Aorta (tissue), 4 donors: ENCODE data around the gene FSCN2. TPM values are rescaled to one million over a fixed set of nuclear protein-coding genes. Genes with fewer than 3 reads are reported as not detected.

ENCODE experiments used
- polyA plus RNA-seq, 2 donors: library from polyadenylated mRNA; stranded (reverse); fragments of 200-250 nt; gene quantifications; one replicate each; pipeline ENCODE4 v1.2.3, GENCODE V29; 2013
- total RNA-seq, 2 donors: library from RNA; stranded (reverse); fragmentation: NEBNext Ultra II Directional; extraction: Animal tissue kit (Norgen Biotek cat#: 25700); gene quantifications; one replicate each; pipeline ENCODE4 v1.2.1, GENCODE V29; 2021
- donor health status: healthy with polysubstance abuse.
- donor health status: Bipolar disorder and iron deficiency.
- donor health status: DM: no; HTN: no; CAD: no.
- donor health status: DM: yes; HTN: yes; CAD: no.

FSCN2 gene
- total and polyA plus RNA-seq, 4 donors: 1.0 to 3.1 (median 2.2) TPM

Other genes with a start within 250 kb of the FSCN2 start
- 10 to 100 TPM; 61.9 to 79.6 TPM for gene SLC38A10, start 233.1 kb upstream of the FSCN2 start, total RNA-seq
- 100 to 1,000 TPM in 1 of 2 donors, 10 to 100 TPM in 1; 22.3 to 118 TPM for gene SLC38A10, start 233.1 kb upstream of the FSCN2 start, polyA plus RNA-seq
- gene BAHCC1, start 132.9 kb upstream of the FSCN2 start, total RNA-seq: 10 to 100 TPM; 22.8 to 49.3 TPM
- gene BAHCC1, start 132.9 kb upstream of the FSCN2 start, polyA plus RNA-seq: 10 to 100 TPM in 1 of 2 donors, 1 to 10 TPM in 1; 3.9 to 16.8 TPM
- 1,000 to 10,000 TPM; 2,309 to 2,547 TPM for gene ACTG1, start 15.6 kb upstream of the FSCN2 start, total RNA-seq
- gene ACTG1, start 15.6 kb upstream of the FSCN2 start, polyA plus RNA-seq: 1,000 to 10,000 TPM; 1,438 to 2,310 TPM
- gene FAAP100, start 24.0 kb downstream of the FSCN2 start, total RNA-seq: 10 to 100 TPM; 20.9 to 32.2 TPM
- gene FAAP100, start 24.0 kb downstream of the FSCN2 start, polyA plus RNA-seq: 10 to 100 TPM in 1 of 2 donors, 1 to 10 TPM in 1; 8.8 to 48.4 TPM
- gene NPLOC4, start 108.7 kb downstream of the FSCN2 start, total RNA-seq: 10 to 100 TPM; 74.4 to 94.3 TPM
- 10 to 100 TPM; 26.7 to 66.8 TPM for gene NPLOC4, start 108.7 kb downstream of the FSCN2 start, polyA plus RNA-seq
- gene TSPAN10, start 108.8 kb downstream of the FSCN2 start, total RNA-seq: under 1 TPM; 0.29 to 0.66 TPM
- gene TSPAN10, start 108.8 kb downstream of the FSCN2 start, polyA plus RNA-seq: under 1 TPM; 0.25 to 0.28 TPM
- under 1 TPM in 1 of 2 donors, not detected in 1; 0.58 TPM for gene PDE6G, start 128.2 kb downstream of the FSCN2 start, total RNA-seq
- under 1 TPM in 1 of 2 donors, not detected in 1; 0.43 TPM for gene PDE6G, start 128.2 kb downstream of the FSCN2 start, polyA plus RNA-seq
- 10 to 100 TPM; 14.0 to 20.0 TPM for gene OXLD1, start 138.2 kb downstream of the FSCN2 start, total RNA-seq
- 10 to 100 TPM; 24.8 to 59.3 TPM for gene OXLD1, start 138.2 kb downstream of the FSCN2 start, polyA plus RNA-seq
- 10 to 100 TPM; 13.0 to 13.4 TPM for gene CCDC137, start 138.4 kb downstream of the FSCN2 start, total RNA-seq
- 10 to 100 TPM in 1 of 2 donors, 1 to 10 TPM in 1; 7.9 to 13.7 TPM for gene CCDC137, start 138.4 kb downstream of the FSCN2 start, polyA plus RNA-seq
- gene ARL16, start 155.4 kb downstream of the FSCN2 start, total RNA-seq: 10 to 100 TPM; 20.5 to 29.7 TPM
- gene ARL16, start 155.4 kb downstream of the FSCN2 start, polyA plus RNA-seq: 10 to 100 TPM; 38.4 to 87.4 TPM
- 10 to 100 TPM; 88.1 to 88.7 TPM for gene HGS, start 155.6 kb downstream of the FSCN2 start, total RNA-seq
- 100 to 1,000 TPM in 1 of 2 donors, 10 to 100 TPM in 1; 49.1 to 277 TPM for gene HGS, start 155.6 kb downstream of the FSCN2 start, polyA plus RNA-seq
- gene MRPL12, start 175.0 kb downstream of the FSCN2 start, total RNA-seq: 10 to 100 TPM; 21.1 to 27.1 TPM
- gene MRPL12, start 175.0 kb downstream of the FSCN2 start, polyA plus RNA-seq: 10 to 100 TPM; 40.1 to 57.7 TPM
- 1 to 10 TPM; 2.1 to 3.0 TPM for gene SLC25A10, start 183.9 kb downstream of the FSCN2 start, total RNA-seq
- gene SLC25A10, start 183.9 kb downstream of the FSCN2 start, polyA plus RNA-seq: 1 to 10 TPM; 2.9 to 6.4 TPM